Measurements from ENCODE around the gene JMY.

GRCh38 chr5:79205965-79206364, 30.0 kb upstream of the JMY start:
- TF ChIP-seq CTCF (IDR thresholded peaks at IDR 0.05; ENCODE audit: poor library complexity), result no peak
- TF ChIP-seq EZH2 (IDR thresholded peaks at IDR 0.05; ENCODE audit: borderline replicate concordance), result no peak
- no peak for TF ChIP-seq EZH2phosphoT487 (IDR thresholded peaks at IDR 0.05; ENCODE audit: low read depth, severe bottlenecking, unreplicated experiment)
